Urinary bladder (tissue), 4 donors: ENCODE measurements around the gene RPL37. TPM values are rescaled to one million over a fixed set of nuclear protein-coding genes. Genes with fewer than 3 reads are reported as not detected.

Source experiments
- DNase-seq: peaks from one replicate; pipeline ENCODE4 v3.0.0-alpha.2; 2015; ENCODE audit errors: extremely low spot score
- H3K27ac ChIP-seq: one replicate; pipeline ENCODE4 v1.5.1; 2013; ENCODE audit warnings: low read depth, mild to moderate bottlenecking, moderate library complexity
- H3K36me3 ChIP-seq: one replicate; pipeline ENCODE4 v1.6.1; 2013; ENCODE audit warnings: mild to moderate bottlenecking, moderate library complexity; ENCODE audit not compliant: insufficient read depth
- H3K4me1 ChIP-seq: one replicate; pipeline ENCODE4 v1.6.1; 2013; ENCODE audit warnings: mild to moderate bottlenecking, moderate library complexity; ENCODE audit not compliant: insufficient read depth
- H3K4me3 ChIP-seq: one replicate; pipeline ENCODE4 v1.5.1; 2013; ENCODE audit warnings: low read depth, low read length
- WGBS: extraction: QIAGEN DNeasy Blood & Tissue Kit; methylation state at CpG from one replicate; pipeline ENCODE4 v1.1.7; 2013; 5-methylcytosine and 5-hydroxymethylcytosine counted together
- polyA plus RNA-seq: library from polyadenylated mRNA; stranded (reverse); fragments of 200-250 nt; gene quantifications from one replicate; pipeline ENCODE4 v1.2.3, GENCODE V29; 2013
- small RNA-seq: library from RNA; depleted of rRNA; stranded (forward); fragments of <200 nt; gene quantifications from one replicate; pipeline ENCODE3, GENCODE V24; 2014
- total RNA-seq: library from RNA; depleted of rRNA; stranded (reverse); fragments of >200 nt; gene quantifications from one replicate; pipeline ENCODE4 v1.2.3, GENCODE V29; 2014
- donor health status: healthy with polysubstance abuse.
- donor health status: healthy.

RPL37 gene
- total and polyA plus RNA-seq, 2 donors, result 1,380 to 2,876 TPM

DNA sequence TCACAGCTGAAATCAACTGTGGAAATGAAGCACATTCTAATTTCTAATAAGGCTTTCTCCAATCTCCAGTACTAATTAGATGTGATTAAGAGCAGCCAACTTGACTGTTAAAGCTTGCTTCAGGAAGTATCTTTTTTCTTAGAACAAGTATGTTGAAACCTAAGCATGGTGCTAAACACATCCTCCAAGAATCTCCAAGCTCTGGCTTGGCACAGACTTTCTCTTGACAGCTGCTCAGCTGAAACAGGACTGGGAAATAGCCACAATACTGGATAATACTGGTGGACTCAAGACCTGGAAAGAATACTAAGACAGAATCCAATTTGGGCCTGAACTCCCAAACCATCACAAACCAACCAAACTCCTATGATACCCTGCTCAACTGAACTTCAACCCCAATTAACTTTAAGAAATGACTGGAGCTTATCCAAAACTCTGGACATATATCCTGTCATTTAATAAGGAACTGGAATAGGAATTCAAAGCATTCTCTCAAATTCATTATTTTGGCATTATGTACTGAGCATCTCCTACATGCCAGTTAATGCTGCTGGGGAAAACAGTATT, 53.1 kb downstream of the RPL37 start:
- DNase-seq, result no peak
- Histone ChIP-seq H3K4me3 (no peak overlapping the region), H3K36me3 (no peaks in the 10 kb centered on the region), H3K27ac (no peak overlapping the region), H3K4me1 (no peaks in the 10 kb centered on the region)

GRCh38 chr5:40780858-40781257, 54.2 kb downstream of the RPL37 start:
- H3K36me3 ChIP-seq, result no peaks in the 10 kb centered on the region
- peaks cover 2% of the 10 kb centered on the region for H3K4me1 ChIP-seq
- 95% methylated on average over 3 of the region's 3 CpGs for WGBS
- no peak overlapping the region for H3K4me3 ChIP-seq
- no peak for DNase-seq
- no peak overlapping the region for H3K27ac ChIP-seq

GRCh38 chr5:40780199-40780598, 54.8 kb downstream of the RPL37 start:
- 76% methylated on average over 5 of the region's 5 CpGs for WGBS
- Histone ChIP-seq H3K4me1 (peaks cover 2% of the 10 kb centered on the region), H3K4me3 (no peak overlapping the region), H3K36me3 (peaks cover 1% of the 10 kb centered on the region), H3K27ac (no peak overlapping the region)
- no peak for DNase-seq

DNA sequence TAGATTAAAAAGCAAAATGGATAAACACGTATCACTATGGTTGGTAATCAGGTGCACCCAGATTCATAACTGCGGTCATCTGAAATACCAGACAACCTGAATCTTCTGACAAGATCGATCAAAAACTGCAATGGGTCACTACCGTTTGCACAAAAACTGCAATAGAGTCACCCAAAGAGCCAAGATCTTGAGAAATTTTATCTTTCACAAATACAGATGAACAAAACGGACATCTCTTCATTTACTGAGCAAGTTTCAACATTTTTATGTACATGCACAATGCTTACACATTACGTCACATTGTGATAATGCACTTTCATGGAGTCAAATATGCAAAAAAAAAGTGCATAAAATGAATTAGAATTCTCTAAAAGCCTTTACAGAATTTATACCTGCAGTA, 55.5 kb downstream of the RPL37 start:
- no peak overlapping the region for H3K27ac ChIP-seq
- no peak for DNase-seq
- H3K36me3 ChIP-seq, result peaks cover 4% of the 10 kb centered on the region
- WGBS, result 94% methylated on average over 6 of the region's 6 CpGs
- H3K4me1 ChIP-seq, result peaks cover 2% of the 10 kb centered on the region
- no peak overlapping the region for H3K4me3 ChIP-seq

DNA sequence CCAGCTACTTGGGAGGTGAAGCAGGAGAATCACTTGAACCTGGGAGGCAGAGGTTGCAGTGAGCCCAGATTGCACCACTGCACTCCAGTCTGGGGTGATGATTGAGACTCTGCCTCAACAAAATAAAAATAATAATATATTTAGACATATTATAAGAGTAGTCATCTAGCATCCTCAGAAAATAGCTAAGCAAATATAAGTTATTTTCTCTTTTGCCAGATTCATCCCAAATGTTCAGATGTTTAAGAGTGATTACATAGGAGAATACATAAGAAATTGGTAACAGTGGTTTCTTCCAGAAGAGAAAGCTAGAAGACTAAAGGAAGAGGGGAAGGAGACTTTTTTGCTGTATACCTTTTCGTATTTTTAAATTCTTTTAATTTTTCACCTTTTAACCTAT, 56.9 kb downstream of the RPL37 start:
- H3K27ac ChIP-seq, result no peak overlapping the region
- WGBS, result 100% methylated on average over 1 of the region's 1 CpG
- H3K4me3 ChIP-seq, result no peak overlapping the region
- DNase-seq, result no peak
- peaks cover 2% of the 10 kb centered on the region for H3K4me1 ChIP-seq
- H3K36me3 ChIP-seq, result peaks cover 4% of the 10 kb centered on the region

DNA sequence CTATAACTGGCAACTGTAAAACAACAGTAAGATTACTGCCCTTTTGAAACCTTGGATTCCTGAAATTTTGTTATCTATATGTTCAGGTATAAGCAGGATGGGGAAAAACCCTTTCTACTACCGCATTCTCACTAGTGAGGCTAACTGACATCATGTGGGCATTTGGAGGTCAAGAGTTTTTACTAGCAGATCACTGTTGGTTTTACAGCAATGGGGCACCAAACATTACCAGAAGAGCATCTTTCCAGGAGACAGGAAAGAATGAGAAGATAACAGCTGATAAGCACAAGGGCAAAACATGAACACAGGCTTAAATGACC, 58.4 kb downstream of the RPL37 start:
- WGBS, result 88% methylated on average over 1 of the region's 1 CpG
- DNase-seq, result no peak
- peaks cover 4% of the 10 kb centered on the region for H3K36me3 ChIP-seq

GRCh38 chr5:40775846-40776657, 59.0 kb downstream of the RPL37 start:
- Histone ChIP-seq H3K36me3 (peaks cover 4% of the 10 kb centered on the region), H3K4me3 (no peak overlapping the region), H3K27ac (no peak overlapping the region), H3K4me1 (peaks cover 2% of the 10 kb centered on the region)
- 52% methylated on average over 6 of the region's 6 CpGs for WGBS
- no peak for DNase-seq

More for the DNA sequence above, 58.4 kb downstream of the RPL37 start:
- peaks cover 2% of the 10 kb centered on the region for H3K4me1 ChIP-seq
- H3K4me3 ChIP-seq, result no peak overlapping the region
- H3K27ac ChIP-seq, result no peak overlapping the region

Small RNA genes lying within 50 kb of the gene (small RNA-seq; reads per million reads assigned to genes)
- gene RF00191 (not detected), gene SNORD72 (3.6 reads per million, percentile 91 among the genes with 10 or more reads in this experiment)

Other genes with a start within 250 kb of the RPL37 start
- gene PTGER4, start 155.3 kb downstream of the RPL37 start, total RNA-seq, result 11.4 TPM
- gene PTGER4, start 155.3 kb downstream of the RPL37 start, polyA plus RNA-seq, result 15.7 TPM
- 38.4 TPM for gene TTC33, start 79.3 kb downstream of the RPL37 start, total RNA-seq
- gene TTC33, start 79.3 kb downstream of the RPL37 start, polyA plus RNA-seq, result 13.2 TPM
- gene PRKAA1, start 36.8 kb downstream of the RPL37 start, total RNA-seq, result 151 TPM
- gene PRKAA1, start 36.8 kb downstream of the RPL37 start, polyA plus RNA-seq, result 43.5 TPM
- 6.0 TPM for gene CARD6, start 6.1 kb upstream of the RPL37 start, total RNA-seq
- gene CARD6, start 6.1 kb upstream of the RPL37 start, polyA plus RNA-seq, result 5.9 TPM
- 807 TPM for gene C7, start 74.3 kb upstream of the RPL37 start, total RNA-seq
- gene C7, start 74.3 kb upstream of the RPL37 start, polyA plus RNA-seq, result 609 TPM
- not detected for gene MROH2B, start 236.1 kb upstream of the RPL37 start, total RNA-seq
- gene MROH2B, start 236.1 kb upstream of the RPL37 start, polyA plus RNA-seq, result not detected